ENCODE measurements around the gene HOOK2. TPM values are rescaled to one million over a fixed set of nuclear protein-coding genes. Genes with fewer than 3 reads are reported as not detected.

Gene HOOK2
- total RNA-seq, 2 donors from 2014 or later, result 54.8 to 72.0 TPM

DNA sequence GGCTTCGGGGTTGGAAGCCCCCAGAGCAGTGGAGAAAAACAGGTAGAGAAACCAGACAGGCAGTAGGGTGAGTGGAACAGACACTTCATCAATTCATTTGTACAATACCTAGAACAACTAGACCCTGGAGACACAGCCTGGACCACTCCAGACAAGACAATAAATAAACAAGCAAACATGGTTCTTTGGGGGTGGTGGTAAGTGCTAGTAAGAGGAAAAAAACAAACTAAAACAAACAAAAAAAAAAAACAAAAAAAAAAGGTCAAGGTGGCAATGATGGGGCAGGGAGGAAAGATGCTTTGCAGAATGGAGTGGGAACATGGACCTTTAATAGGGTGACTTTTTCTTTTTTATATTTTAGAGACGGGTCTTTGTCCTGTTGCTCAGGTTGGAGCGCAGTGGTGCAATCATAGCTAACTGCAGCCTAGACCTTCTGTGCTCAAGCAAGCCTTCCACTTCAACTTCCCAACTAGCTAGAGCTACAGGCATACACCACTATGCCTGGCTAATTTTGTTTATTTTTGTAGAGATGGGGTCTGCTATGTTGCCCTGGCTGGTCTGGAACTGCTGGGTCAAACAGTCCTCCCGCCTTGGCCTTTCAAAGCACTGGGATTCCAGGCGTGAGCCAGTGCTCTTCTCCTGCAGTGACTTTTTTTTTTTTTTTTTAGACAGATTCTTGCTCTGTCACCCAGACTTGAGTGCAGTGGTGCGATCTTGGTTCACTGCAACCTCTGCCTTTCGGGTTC, 19.0 kb upstream of the HOOK2 start:
- Histone ChIP-seq H3K36me3 (no peaks in the 10 kb centered on the region), H3K4me3 (peak overlapping the region; percentile 90), H3K9me3 (no peaks in the 10 kb centered on the region), H3K27me3 (no peaks in the 10 kb centered on the region), H3K27ac (peak overlapping the region; percentile 100), H3K4me1 (peaks cover 14% of the 10 kb centered on the region), H3K9ac (ENCODE audit: low read depth in 2 of 2, low read length in 2 of 2) (peak overlapping the region; percentile 95 to 97)
- no peak for DNase-seq
- TF ChIP-seq, protein P1, sequence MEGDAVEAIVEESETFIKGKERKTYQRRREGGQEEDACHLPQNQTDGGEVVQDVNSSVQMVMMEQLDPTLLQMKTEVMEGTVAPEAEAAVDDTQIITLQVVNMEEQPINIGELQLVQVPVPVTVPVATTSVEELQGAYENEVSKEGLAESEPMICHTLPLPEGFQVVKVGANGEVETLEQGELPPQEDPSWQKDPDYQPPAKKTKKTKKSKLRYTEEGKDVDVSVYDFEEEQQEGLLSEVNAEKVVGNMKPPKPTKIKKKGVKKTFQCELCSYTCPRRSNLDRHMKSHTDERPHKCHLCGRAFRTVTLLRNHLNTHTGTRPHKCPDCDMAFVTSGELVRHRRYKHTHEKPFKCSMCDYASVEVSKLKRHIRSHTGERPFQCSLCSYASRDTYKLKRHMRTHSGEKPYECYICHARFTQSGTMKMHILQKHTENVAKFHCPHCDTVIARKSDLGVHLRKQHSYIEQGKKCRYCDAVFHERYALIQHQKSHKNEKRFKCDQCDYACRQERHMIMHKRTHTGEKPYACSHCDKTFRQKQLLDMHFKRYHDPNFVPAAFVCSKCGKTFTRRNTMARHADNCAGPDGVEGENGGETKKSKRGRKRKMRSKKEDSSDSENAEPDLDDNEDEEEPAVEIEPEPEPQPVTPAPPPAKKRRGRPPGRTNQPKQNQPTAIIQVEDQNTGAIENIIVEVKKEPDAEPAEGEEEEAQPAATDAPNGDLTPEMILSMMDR (IDR thresholded peaks at IDR 0.05), result no peak
- intact Hi-C loops (cut with DNase I), result no loop called here

DNA sequence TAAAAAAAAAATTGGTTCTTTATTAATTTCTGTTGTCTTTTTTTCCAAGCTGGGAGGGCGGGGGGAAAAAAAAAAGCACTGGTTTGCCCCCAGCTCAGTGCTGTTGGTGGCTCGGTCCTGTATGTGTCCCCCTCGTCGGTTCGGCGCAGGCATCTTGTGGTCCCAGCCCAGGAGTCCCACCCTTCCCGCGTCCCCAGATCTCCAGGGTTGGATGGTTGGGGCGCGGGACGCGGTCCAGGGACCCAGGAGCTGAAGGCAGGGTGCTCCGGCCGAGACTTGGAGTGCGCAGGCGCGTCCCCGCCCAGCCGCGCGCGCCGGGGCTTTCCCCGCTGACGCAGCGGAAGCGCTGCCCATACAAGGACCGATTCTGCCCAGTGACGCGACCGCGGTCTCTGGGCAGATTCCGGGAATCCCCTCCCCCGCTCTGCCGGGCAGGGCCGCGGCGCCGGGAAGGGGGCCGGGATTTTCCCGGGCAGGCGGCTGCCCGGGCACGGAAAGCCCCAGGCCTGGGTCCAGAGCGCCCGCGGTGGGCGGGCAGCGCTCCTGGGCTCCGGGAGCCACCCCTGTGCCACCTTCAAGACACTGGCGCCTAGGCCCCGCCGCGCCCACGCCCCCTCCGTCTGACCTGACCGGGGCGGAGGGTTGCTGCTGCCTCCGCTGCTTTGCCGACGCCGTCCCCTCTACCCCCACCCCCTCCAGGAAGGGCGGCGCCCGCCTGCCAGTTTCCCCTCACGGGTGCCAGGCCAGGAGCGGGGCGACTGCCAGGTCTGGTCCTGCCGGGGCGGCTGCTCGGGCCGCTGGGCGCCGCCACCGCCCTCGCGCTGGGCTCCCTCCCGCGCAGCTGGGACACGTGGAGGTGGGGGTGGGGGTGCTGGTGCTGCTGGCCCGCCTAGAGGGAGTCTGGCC, 18.2 kb upstream of the HOOK2 start:
- peak overlapping the region; percentile 90 for H3K4me3 ChIP-seq
- peak overlapping the region; percentile 100 for H3K27ac ChIP-seq
- peaks cover 16% of the 10 kb centered on the region for H3K4me1 ChIP-seq
- peak; percentile 95 for DNase-seq
- H3K27me3 ChIP-seq, result no peaks in the 10 kb centered on the region
- TF ChIP-seq, protein P1 (IDR thresholded peaks at IDR 0.05), result no peak
- peak overlapping the region; percentile 95 to 97 for H3K9ac ChIP-seq (ENCODE audit: low read depth in 2 of 2, low read length in 2 of 2)
- H3K36me3 ChIP-seq, result no peaks in the 10 kb centered on the region
- no peaks in the 10 kb centered on the region for H3K9me3 ChIP-seq
- intact Hi-C loops (cut with DNase I), result no loop called here

DNA sequence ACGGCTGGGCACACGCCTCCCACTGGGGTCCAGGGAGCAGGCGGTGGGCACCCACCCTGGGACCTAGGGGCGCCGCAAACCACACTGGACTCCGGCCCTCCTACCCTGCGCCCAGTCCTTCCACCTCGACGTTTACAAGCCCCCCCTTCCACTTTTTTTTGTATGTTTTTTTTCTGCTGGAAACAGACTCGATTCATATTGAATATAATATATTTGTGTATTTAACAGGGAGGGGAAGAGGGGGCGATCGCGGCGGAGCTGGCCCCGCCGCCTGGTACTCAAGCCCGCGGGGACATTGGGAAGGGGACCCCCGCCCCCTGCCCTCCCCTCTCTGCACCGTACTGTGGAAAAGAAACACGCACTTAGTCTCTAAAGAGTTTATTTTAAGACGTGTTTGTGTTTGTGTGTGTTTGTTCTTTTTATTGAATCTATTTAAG, 17.5 kb upstream of the HOOK2 start:
- no peaks in the 10 kb centered on the region for H3K9me3 ChIP-seq
- no peaks in the 10 kb centered on the region for H3K36me3 ChIP-seq
- intact Hi-C loops (cut with DNase I), result no loop called here
- peaks cover 17% of the 10 kb centered on the region for H3K4me1 ChIP-seq
- H3K27me3 ChIP-seq, result no peaks in the 10 kb centered on the region
- H3K9ac ChIP-seq (ENCODE audit: low read depth in 2 of 2, low read length in 2 of 2), result peak overlapping the region; percentile 95 to 97
- DNase-seq, result no peak
- TF ChIP-seq, protein P1 (IDR thresholded peaks at IDR 0.05), result no peak
- peak overlapping the region; percentile 90 for H3K4me3 ChIP-seq
- peak overlapping the region; percentile 100 for H3K27ac ChIP-seq

DNA sequence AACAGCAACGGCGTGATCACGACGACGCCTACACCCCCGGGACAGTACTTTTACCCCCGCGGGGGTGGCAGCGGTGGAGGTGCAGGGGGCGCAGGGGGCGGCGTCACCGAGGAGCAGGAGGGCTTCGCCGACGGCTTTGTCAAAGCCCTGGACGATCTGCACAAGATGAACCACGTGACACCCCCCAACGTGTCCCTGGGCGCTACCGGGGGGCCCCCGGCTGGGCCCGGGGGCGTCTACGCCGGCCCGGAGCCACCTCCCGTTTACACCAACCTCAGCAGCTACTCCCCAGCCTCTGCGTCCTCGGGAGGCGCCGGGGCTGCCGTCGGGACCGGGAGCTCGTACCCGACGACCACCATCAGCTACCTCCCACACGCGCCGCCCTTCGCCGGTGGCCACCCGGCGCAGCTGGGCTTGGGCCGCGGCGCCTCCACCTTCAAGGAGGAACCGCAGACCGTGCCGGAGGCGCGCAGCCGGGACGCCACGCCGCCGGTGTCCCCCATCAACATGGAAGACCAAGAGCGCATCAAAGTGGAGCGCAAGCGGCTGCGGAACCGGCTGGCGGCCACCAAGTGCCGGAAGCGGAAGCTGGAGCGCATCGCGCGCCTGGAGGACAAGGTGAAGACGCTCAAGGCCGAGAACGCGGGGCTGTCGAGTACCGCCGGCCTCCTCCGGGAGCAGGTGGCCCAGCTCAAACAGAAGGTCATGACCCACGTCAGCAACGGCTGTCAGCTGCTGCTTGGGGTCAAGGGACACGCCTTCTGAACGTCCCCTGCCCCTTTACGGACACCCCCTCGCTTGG, 16.9 kb upstream of the HOOK2 start:
- H3K9me3 ChIP-seq, result no peaks in the 10 kb centered on the region
- peak overlapping the region; percentile 90 for H3K4me3 ChIP-seq
- H3K9ac ChIP-seq (ENCODE audit: low read depth in 2 of 2, low read length in 2 of 2), result peak overlapping the region; percentile 95 to 97
- DNase-seq, result peak; percentile 78
- peaks cover 20% of the 10 kb centered on the region for H3K4me1 ChIP-seq
- no peaks in the 10 kb centered on the region for H3K27me3 ChIP-seq
- no peaks in the 10 kb centered on the region for H3K36me3 ChIP-seq
- TF ChIP-seq, protein P1 (IDR thresholded peaks at IDR 0.05), result no peak
- intact Hi-C loops (cut with DNase I), result no loop called here
- H3K27ac ChIP-seq, result peak overlapping the region; percentile 100
